GM18499 (cell line): ENCODE data around the gene ZBTB40.

Experiments used
- ATAC-seq: cut with Tn5 transposase; IDR thresholded peaks from one replicate; pipeline ENCODE4 v1.9.1; 2021; ENCODE audit warnings: moderate number of reproducible peaks; ENCODE audit not compliant: insufficient read depth, unreplicated experiment

Gene ZBTB40

GRCh38 chr1:22451702-22452480, at the start of gene ZBTB40:
Gene ZBTB40, plus strand, starts transcription at chr1:22451851. Its CDS starts 38,098 bp downstream, at chr1:22489949.
- no peak for ATAC-seq

- ATAC-seq: no peak
Observed at GRCh38 chr1:22402356-22403053, 49.1 kb upstream of the ZBTB40 start.

- ATAC-seq: no peak
Observed at GRCh38 chr1:22404486-22404885, 47.2 kb upstream of the ZBTB40 start.

DNA sequence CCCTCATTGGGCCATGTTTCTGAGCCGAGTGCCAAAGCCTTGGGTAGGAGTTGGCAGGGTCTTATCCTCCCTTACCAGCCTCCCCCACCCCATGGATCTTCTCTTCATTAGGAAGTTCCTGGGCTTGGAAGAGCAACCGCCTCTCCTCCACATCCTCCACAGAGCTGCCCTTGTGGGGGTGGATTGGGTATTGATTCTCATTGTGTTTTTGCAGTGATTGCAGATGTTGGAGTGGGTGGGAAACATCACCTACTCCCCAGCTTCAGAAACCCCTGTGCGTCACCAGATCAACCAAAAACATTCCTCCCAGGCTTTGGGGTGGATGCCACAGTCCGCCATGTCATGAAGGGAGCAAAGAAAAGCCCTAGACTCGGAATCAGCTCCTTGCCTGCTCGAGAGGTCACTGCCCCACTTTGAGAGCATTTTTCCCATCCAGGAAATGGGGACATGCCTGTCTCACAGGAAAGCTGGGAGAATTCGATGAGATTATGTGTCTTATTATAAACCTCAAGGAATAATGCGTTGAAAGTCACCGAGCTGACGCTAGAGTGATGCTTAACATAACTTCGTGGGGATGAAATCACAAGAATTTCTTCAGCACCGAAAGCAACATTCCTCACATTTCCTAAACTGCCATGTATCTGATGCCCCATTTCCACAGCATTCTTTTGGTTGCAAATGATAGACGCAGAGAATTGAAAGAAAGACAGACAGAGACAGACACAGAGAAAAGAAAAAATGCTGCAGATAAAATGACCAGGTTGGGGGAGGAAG, 44.7 kb upstream of the ZBTB40 start:
- no peak for ATAC-seq

- ATAC-seq: no peak
Observed at GRCh38 chr1:22408230-22408629, 43.4 kb upstream of the ZBTB40 start.

- ATAC-seq: no peak
Observed at GRCh38 chr1:22410401-22410800, 41.2 kb upstream of the ZBTB40 start.

DNA sequence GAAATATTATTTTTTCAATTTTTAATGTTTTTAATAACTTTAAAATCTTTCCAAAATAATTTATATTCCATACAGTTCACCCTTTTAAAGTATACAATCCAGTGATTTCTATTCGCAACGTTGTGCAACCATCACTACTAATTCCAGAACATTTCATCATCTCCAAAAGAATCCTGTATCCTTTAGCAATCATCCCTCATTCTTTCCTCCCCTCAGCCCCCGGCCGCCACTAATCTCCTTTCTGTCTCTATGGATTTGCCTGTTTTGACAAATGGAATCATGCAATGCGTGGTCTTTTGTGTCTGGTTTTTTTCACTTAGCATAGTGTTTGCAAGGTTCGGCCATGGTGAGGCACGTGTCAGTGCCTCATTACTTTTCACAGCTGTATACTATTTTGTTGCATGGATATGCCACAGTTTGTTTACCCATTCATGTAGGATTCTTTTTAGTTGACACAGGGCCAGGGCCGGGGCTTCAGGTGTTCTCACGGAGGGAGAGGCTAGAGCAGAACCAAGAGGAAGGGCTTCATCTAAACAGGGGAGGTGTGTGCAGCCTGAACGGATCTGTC, 40.6 kb upstream of the ZBTB40 start:
- no peak for ATAC-seq

DNA sequence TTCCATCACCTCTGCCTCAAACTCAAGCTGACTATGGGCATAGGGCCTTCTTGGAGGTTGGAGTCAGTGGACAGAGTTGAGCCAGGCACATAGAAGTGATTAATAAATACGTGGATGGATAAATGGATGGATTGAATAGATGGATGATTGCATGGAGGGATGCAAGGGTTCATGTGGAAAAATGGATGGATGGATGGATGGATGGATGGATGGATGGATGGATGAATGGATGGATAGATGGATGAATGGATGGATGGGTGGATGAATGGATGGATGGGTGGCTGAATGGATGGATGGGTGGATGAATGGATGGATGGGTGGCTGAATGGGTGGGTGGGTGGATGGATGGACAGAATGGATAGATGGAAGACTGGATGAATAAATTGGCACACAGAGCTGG, 40.1 kb upstream of the ZBTB40 start:
- no peak for ATAC-seq

- ATAC-seq: no peak
Observed at GRCh38 chr1:22412932-22413727, 38.5 kb upstream of the ZBTB40 start.

GRCh38 chr1:22413799-22414198, 37.9 kb upstream of the ZBTB40 start:
- ATAC-seq: no peak

- ATAC-seq: no peak
Observed at GRCh38 chr1:22414244-22414751, 37.4 kb upstream of the ZBTB40 start.

- ATAC-seq: no peak
Observed at GRCh38 chr1:22415489-22415888, 36.2 kb upstream of the ZBTB40 start.

DNA sequence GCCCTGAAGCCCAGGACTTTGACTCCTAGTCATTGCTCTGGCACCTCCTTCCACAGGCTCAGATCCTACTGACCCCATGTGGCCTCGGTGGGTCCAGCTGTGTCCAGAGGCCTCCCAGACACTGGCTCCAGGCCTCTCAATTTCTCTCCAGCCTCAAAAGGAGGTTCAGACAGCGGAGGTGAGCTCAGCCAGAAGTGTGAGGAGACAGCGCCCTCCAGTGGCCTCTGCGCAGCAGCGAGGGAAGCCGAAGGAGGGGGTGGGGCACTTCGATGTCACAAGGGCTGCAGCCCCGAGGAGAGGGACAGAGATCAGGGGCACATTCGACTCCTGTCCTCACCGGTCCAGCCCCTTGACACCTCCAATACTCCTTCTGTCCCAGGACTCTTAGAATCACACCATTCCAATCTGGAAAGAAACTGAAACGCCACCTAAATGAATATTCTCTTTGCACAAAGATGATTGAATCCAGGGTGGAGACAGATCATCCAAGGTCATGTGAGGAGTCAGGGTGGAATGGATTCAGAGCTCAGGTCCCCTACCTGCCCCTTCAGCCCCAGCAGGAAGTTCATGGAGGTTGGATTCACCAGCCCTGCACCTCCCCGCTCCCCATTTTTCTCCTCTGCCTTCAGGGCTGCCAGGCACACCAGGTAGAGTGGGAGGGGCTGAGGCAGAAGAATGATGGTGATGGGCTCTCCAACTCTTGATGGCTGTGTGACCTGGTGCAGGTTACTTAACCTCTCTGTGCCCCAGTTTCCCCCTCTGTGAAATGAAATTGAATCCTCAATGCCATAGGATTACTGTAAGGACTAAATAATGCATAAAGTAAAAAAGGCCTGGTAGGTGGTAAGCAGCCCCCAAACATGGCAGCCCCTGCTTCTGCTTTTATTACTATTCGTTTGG, 34.8 kb upstream of the ZBTB40 start:
- ATAC-seq: no peak

DNA sequence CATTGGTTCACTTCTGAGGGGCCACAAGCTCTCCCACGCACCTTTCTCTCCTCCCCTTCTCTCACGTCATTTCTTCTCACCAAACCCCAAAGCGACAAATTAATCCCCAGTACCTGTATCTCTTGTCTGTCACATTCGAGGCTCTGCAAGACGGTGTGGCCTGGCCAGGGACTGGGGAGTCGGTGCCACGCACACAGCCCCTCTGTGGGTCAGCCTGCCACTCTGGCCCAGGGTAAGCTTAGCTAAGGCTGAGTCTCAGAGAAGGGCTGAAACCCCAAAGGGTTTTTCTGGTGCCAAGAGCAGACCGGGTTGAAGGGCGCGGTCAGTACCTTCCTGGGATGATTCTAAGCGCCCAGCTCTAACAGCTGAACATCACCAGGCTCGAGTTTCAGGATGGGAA, 34.2 kb upstream of the ZBTB40 start:
- no peak for ATAC-seq

DNA sequence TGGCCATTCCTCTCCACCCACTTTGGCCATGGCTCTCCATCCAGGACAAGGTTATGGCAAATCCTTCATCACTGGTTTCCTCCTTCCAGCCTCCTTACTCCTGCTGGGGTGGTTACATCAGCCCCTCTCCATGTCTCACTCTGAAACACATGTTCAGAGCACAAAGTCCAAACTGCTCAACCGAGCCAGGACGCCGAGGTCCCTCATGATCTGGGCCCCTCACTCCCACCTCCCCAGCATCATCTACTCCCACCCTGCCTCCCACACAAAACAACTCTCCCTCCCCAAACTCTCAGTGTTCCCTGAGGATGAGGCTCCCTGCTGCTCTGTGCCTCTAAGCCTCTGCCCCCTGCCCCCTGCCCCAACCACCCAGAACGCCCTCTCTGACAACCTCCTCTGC, 33.3 kb upstream of the ZBTB40 start:
- no peak for ATAC-seq

DNA sequence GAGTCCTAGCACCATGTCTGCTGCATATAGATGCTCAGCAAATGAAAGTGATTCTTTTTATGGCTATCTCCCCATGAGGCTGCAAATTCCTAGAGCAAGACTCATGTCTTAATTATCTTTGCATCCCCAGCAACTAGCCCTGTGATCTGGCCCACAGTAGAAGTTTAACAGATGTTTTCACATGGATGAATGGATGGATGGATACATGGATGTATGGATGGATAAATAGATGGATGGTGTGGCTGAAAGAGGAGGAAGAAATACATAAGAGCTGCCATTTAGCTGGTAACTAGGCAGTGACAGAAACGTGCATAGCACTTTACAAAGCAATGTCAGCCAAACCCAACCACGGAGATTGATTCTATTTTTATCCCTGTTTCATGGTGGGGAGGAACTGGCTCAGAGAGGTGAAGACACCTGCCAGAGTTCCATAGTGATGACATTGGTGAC, 32.7 kb upstream of the ZBTB40 start:
- ATAC-seq: no peak

DNA sequence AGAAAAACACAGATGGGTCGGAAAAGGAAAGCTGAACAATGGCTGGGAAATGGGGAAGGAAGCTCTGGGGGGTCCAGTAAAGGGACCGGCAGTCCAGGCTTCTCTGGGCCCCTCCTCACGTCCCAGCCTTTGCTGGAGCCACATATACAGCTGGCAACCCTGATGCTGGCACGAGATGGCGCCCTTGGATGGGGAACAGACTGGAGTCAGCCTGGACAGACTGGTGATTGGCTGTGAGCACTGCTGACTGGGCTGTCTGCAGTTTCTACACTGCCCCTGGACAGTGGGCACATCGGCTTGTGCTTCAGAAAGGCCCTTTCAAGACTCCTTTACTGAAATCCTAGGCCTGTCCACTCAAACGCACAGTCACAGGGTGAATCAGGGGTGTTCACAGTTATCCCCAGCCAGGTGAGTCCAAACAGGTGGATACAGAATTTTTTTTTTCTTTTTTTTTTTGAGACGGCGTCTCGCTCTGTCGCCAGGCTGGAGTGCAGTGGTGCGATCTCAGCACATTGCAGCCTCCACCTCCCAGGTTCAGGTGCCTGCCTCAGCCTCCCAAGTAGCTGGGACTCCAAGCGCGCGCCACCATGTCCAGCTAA, 31.1 kb upstream of the ZBTB40 start:
- no peak for ATAC-seq

- ATAC-seq: no peak
Observed at GRCh38 chr1:22426781-22427180, 24.9 kb upstream of the ZBTB40 start.
